H1 (cell line): Measurements from ENCODE around the gene PCAT7. TPM values are rescaled to one million over a fixed set of nuclear protein-coding genes. Genes with fewer than 3 reads are reported as not detected.

Source experiments
- BACH1 ChIP-seq: IDR thresholded peaks from 2 replicates; pipeline ENCODE4 v1.6.1; 2012; ENCODE audit warnings: low read length, improper control_type of control experiment
- BCL11A ChIP-seq, 2 experiments: IDR thresholded peaks; one replicate each; pipeline ENCODE4 v1.6.1; 2011; ENCODE audit warnings: low read depth in 2 of 2, low read length in 2 of 2, mild to moderate bottlenecking in 2 of 2
- BRCA1 ChIP-seq: IDR thresholded peaks from 2 replicates; pipeline ENCODE4 v1.6.1; 2012; ENCODE audit warnings: low read depth, low read length, improper control_type of control experiment
- CBX8 ChIP-seq: fragments of 300-800, 300-1000 bp; sonication (generic); IDR thresholded peaks from 2 replicates; pipeline ENCODE4 v1.7.1; 2016; ENCODE audit warnings: low read depth, low read length, borderline replicate concordance
- CHD1 ChIP-seq: IDR thresholded peaks from 2 replicates; pipeline ENCODE4 v1.6.1; 2012; ENCODE audit warnings: low read depth, low read length, improper control_type of control experiment
- CTBP2 ChIP-seq: IDR thresholded peaks from 2 replicates; pipeline ENCODE4 v1.7.0; 2011; ENCODE audit warnings: borderline replicate concordance, mild to moderate bottlenecking, moderate library complexity, mixed read lengths, low read length; ENCODE audit not compliant: insufficient read depth, insufficient read length
- EP300 ChIP-seq, 2 experiments: IDR thresholded peaks; 1 replicate in 1 of 2; 2 replicates in 1 of 2; pipeline ENCODE4 v1.6.1; 2011 to 2012; ENCODE audit warnings: low read depth in 2 of 2, low read length in 2 of 2, mild to moderate bottlenecking in 2 of 2, borderline replicate concordance in 1 of 2, inconsistent platforms in 1 of 2, moderate library complexity in 1 of 2
- EZH2 ChIP-seq: fragments of 200-600 bp; sonication (generic); IDR thresholded peaks from 2 replicates; pipeline ENCODE4 v1.7.1; 2012; ENCODE audit warnings: low read depth, mild to moderate bottlenecking, moderate library complexity, low read length, inconsistent platforms; ENCODE audit not compliant: severe bottlenecking
- FOSL1 ChIP-seq: IDR thresholded peaks from 2 replicates; pipeline ENCODE4 v1.6.1; 2011; ENCODE audit warnings: mild to moderate bottlenecking, low read depth, low read length, moderate library complexity; ENCODE audit not compliant: insufficient read depth
- HDAC6 ChIP-seq: IDR thresholded peaks from one replicate; pipeline ENCODE4 v1.7.1; 2012; ENCODE audit warnings: low read depth, mild to moderate bottlenecking, inconsistent platforms, low read length, moderate library complexity
- POLR2A ChIP-seq, 2 experiments: IDR thresholded peaks; 1 replicate in 1 of 2; 2 replicates in 1 of 2; pipeline ENCODE4 v1.6.1; 2011; ENCODE audit warnings: low read depth in 2 of 2, low read length in 2 of 2, mild to moderate bottlenecking in 2 of 2; ENCODE audit errors: control extremely low read depth in 1 of 2
- POU5F1 ChIP-seq: IDR thresholded peaks from 2 replicates; pipeline ENCODE4 v1.6.1; 2011; ENCODE audit warnings: low read depth, mild to moderate bottlenecking, low read length, moderate library complexity
- RAD21 ChIP-seq, 2 experiments: IDR thresholded peaks in 1 of 2; conservative IDR thresholded peaks in 1 of 2; 2 replicates each; pipeline ENCODE4 v1.6.1; 2011; ENCODE audit warnings: low read depth in 2 of 2, low read length in 2 of 2, improper control_type of control experiment in 1 of 2, inconsistent platforms in 1 of 2, mild to moderate bottlenecking in 1 of 2, moderate library complexity in 1 of 2
- RFX5 ChIP-seq: IDR thresholded peaks from 2 replicates; pipeline ENCODE4 v1.6.1; 2011; ENCODE audit warnings: low read depth, low read length, improper control_type of control experiment, borderline replicate concordance
- SP4 ChIP-seq: IDR thresholded peaks from 2 replicates; pipeline ENCODE4 v1.6.1; 2012; ENCODE audit warnings: low read length, inconsistent platforms
- TAF7 ChIP-seq: optimal IDR thresholded peaks from 2 replicates; pipeline ENCODE3; 2011; ENCODE audit warnings: low read depth, mild to moderate bottlenecking, inconsistent platforms, low read length, moderate library complexity, borderline replicate concordance
- ZNF274 ChIP-seq: IDR thresholded peaks from 2 replicates; pipeline ENCODE4 v1.7.0; 2012; ENCODE audit warnings: low read length, borderline replicate concordance; ENCODE audit errors: extremely low read depth
- polyA plus RNA-seq, 7 experiments: library from polyadenylated mRNA; depleted of rRNA in 3 of 7; stranded (reverse) in 5 of 7; unstranded in 2 of 7; fragments of >200 nt in 5 of 7; fragments of 200-250 nt in 2 of 7; gene quantifications; 1 replicate in 5 of 7; 2 replicates in 1 of 7; 4 replicates in 1 of 7; pipeline versions ENCODE4 v1.2.1 to v1.2.3, GENCODE V29; 2011 to 2013; ENCODE audit warnings: missing spikeins in 2 of 7, mixed read lengths in 2 of 7
- total RNA-seq: library from RNA; stranded (reverse); fragmentation: NEBNext Ultra II Directional; extraction: Animal tissue kit (Norgen Biotek cat#: 25700); gene quantifications from 2 replicates; pipeline ENCODE4 v1.2.1, GENCODE V29; 2021
- TF ChIP-seq, protein P1 (sequence below), 3 experiments: IDR thresholded peaks; 1 replicate in 2 of 3; 2 replicates in 1 of 3; pipeline versions ENCODE4 v1.5.1 to v1.6.1; 2011; ENCODE audit warnings: low read length in 3 of 3, mild to moderate bottlenecking in 3 of 3, inconsistent platforms in 2 of 3, low read depth in 1 of 3, moderate library complexity in 1 of 3; ENCODE audit not compliant: insufficient read depth in 1 of 3; ENCODE audit errors: control extremely low read depth in 1 of 3
- TF ChIP-seq, protein P2 (sequence below): IDR thresholded peaks from 2 replicates; pipeline ENCODE4 v1.6.1; 2011; ENCODE audit warnings: low read length, improper control_type of control experiment

Gene PCAT7
- total and polyA plus RNA-seq, 2 of the 8 experiments (the other 6 are each of a cell fraction or from before 2014, with no cell fraction given): 3.2 to 4.1 TPM

DNA sequence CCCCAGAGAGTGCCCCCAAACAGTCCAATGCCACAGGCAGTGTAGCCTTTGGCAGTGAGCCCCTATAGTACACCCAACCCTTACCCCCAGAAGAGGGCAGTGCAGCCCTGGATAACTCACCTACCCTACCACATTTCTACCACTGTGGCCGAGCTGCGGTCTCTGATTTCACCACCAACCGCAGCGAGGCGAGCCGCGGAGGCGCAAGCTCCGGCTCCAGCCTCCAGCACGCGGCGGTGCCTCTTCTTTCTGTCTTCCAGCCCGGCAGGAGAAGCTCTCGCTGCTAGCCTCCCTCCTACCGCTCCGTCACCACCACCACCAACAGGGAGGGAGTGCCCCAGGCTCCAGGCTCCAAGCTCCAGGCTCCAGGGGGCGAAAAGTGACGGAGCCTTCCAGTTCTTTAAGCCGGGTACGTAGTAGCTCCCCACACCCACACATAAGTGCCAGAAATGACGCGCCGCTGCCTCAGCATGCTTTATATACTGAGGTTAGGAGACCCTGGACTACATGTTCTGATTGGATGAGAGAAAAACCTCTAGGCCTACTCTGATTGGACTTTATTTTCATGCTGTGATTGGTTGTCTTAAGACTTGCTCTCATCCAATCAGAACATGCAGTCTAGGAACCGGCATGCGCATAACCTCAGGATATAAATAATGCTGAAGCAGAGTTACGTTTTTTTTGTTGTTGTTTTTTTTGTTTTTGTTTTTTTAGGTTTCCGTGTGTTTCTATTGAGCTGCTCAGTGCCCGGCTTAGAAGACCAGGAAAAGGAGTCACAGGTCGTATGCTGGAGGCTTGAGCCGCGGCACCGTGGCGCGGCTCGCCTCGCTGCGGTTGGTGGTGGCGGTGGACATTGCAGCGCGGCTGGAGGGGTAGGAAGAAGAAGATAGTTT lies at the start of gene PCAT7 (continued):
- TF ChIP-seq CHD1: no peak
- no peak for TF ChIP-seq BCL11A (IDR thresholded peaks at IDR 0.05; ENCODE audit: low read depth in 2 of 2, low read length in 2 of 2)
- TF ChIP-seq, protein P1, sequence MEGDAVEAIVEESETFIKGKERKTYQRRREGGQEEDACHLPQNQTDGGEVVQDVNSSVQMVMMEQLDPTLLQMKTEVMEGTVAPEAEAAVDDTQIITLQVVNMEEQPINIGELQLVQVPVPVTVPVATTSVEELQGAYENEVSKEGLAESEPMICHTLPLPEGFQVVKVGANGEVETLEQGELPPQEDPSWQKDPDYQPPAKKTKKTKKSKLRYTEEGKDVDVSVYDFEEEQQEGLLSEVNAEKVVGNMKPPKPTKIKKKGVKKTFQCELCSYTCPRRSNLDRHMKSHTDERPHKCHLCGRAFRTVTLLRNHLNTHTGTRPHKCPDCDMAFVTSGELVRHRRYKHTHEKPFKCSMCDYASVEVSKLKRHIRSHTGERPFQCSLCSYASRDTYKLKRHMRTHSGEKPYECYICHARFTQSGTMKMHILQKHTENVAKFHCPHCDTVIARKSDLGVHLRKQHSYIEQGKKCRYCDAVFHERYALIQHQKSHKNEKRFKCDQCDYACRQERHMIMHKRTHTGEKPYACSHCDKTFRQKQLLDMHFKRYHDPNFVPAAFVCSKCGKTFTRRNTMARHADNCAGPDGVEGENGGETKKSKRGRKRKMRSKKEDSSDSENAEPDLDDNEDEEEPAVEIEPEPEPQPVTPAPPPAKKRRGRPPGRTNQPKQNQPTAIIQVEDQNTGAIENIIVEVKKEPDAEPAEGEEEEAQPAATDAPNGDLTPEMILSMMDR (IDR thresholded peaks at IDR 0.05; ENCODE audit: control extremely low read depth in 1 of 3, insufficient read depth in 1 of 3, low read depth in 1 of 3, low read length in 3 of 3): peak; percentile 78 to 89 (median 84)
- TF ChIP-seq POU5F1: no peak
- TF ChIP-seq, protein P2, sequence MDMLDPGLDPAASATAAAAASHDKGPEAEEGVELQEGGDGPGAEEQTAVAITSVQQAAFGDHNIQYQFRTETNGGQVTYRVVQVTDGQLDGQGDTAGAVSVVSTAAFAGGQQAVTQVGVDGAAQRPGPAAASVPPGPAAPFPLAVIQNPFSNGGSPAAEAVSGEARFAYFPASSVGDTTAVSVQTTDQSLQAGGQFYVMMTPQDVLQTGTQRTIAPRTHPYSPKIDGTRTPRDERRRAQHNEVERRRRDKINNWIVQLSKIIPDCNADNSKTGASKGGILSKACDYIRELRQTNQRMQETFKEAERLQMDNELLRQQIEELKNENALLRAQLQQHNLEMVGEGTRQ: no peak
- TF ChIP-seq RFX5: no peak
- no peak for TF ChIP-seq CBX8
- no peak for TF ChIP-seq HDAC6
- TF ChIP-seq TAF7: peak; percentile 80
- no peak; the same call in 1 of the 2 replicates for TF ChIP-seq SP4
- TF ChIP-seq RAD21 (IDR thresholded peaks at IDR 0.05 in 1 of 2, conservative IDR thresholded peaks at IDR 0.05 in 1 of 2; ENCODE audit: low read depth in 2 of 2, low read length in 2 of 2): peak; percentile 84 to 85
- TF ChIP-seq FOSL1: no peak
- no peak for TF ChIP-seq EP300 (IDR thresholded peaks at IDR 0.05; ENCODE audit: borderline replicate concordance in 1 of 2, low read depth in 2 of 2, low read length in 2 of 2)
- TF ChIP-seq POLR2A (IDR thresholded peaks at IDR 0.05; ENCODE audit: control extremely low read depth in 1 of 2, low read depth in 2 of 2, low read length in 2 of 2): peak; percentile 91 to 94
- TF ChIP-seq EZH2: no peak
- TF ChIP-seq CTBP2: no peak
- no peak for TF ChIP-seq ZNF274
- no peak for TF ChIP-seq BACH1
- no peak for TF ChIP-seq BRCA1
